ENCODE data around the gene ALG9.

The ALG9 gene

GRCh38 chr11:111834432-111835163, 36.8 kb downstream of the ALG9 start:
- DNase-seq, result no peak

- no peak for DNase-seq
Observed at GRCh38 chr11:111833524-111833923, 37.9 kb downstream of the ALG9 start.

- DNase-seq, result no peak
Observed at GRCh38 chr11:111829185-111829968, 42.0 kb downstream of the ALG9 start.

GRCh38 chr11:111826322-111826950, 44.9 kb downstream of the ALG9 start:
- no peak for DNase-seq

GRCh38 chr11:111823629-111824028, 47.8 kb downstream of the ALG9 start:
- no peak for DNase-seq

GRCh38 chr11:111823131-111823530, 48.2 kb downstream of the ALG9 start:
- DNase-seq, result no peak

GRCh38 chr11:111819829-111820237, 51.5 kb downstream of the ALG9 start:
- DNase-seq, result no peak

GRCh38 chr11:111819161-111819828, 52.1 kb downstream of the ALG9 start:
- no peak for DNase-seq

GRCh38 chr11:111815489-111815888, 55.9 kb downstream of the ALG9 start:
- DNase-seq, result no peak

- DNase-seq, result no peak
Observed at GRCh38 chr11:111814557-111815320, 56.6 kb downstream of the ALG9 start.

- DNase-seq, result no peak
Observed at GRCh38 chr11:111814106-111814505, 57.3 kb downstream of the ALG9 start.

- DNase-seq, result no peak
Observed at GRCh38 chr11:111812211-111812610, 59.2 kb downstream of the ALG9 start.

GRCh38 chr11:111811445-111811844, 59.9 kb downstream of the ALG9 start:
- no peak for DNase-seq

- no peak for DNase-seq
Observed at GRCh38 chr11:111808834-111809233, 62.5 kb downstream of the ALG9 start.

GRCh38 chr11:111808063-111808588, 63.3 kb downstream of the ALG9 start:
- no peak for DNase-seq

- no peak for DNase-seq
Observed at GRCh38 chr11:111807076-111807475, 64.3 kb downstream of the ALG9 start.

- DNase-seq, result no peak
Observed at GRCh38 chr11:111801135-111801534, 70.2 kb downstream of the ALG9 start.

GRCh38 chr11:111798279-111798678, 73.1 kb downstream of the ALG9 start:
- no peak for DNase-seq

GRCh38 chr11:111797145-111797581, 74.2 kb downstream of the ALG9 start:
- DNase-seq, result no peak

- DNase-seq, result no peak
Observed at GRCh38 chr11:111796696-111797095, 74.7 kb downstream of the ALG9 start.

GRCh38 chr11:111795334-111795985, 75.9 kb downstream of the ALG9 start:
- no peak for DNase-seq

- DNase-seq, result no peak
Observed at GRCh38 chr11:111793863-111794262, 77.5 kb downstream of the ALG9 start.
